Measurements from ENCODE around the gene DSCAML1.

The DSCAML1 gene

DNA sequence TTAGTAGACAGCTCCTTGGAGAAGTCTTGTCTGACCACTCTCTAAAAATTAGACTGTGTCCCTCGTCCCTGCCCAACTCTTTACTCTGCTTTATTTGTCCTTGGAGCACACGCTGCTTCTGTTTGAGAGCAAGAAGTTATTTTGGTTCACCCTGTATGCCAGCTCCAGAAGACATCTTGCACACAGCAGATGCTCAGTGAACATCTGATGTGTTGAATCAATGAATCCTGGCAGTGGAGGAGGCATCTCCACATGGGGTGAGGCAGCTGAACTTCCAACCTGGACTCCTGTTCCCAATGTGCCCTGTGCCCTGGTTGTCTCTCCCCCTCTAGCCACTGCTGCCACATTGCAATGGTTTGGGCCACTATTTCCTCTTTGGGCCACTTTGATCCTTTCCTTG lies 255.8 kb downstream of the DSCAML1 start:
- Histone ChIP-seq H3K4me3 (ENCODE audit: low read depth, low read length, poor library complexity, severe bottlenecking) (no peak overlapping the region), H3K9me3 (ENCODE audit: low read length) (no peaks in the 10 kb centered on the region), H3K4me2 (ENCODE audit: low read length) (no peak overlapping the region), H4K20me1 (ENCODE audit: insufficient read depth, low read length) (no peaks in the 10 kb centered on the region), H3K27me3 (ENCODE audit: insufficient read depth, low read length) (no peaks in the 10 kb centered on the region), H3K79me2 (ENCODE audit: insufficient read depth, low read length) (no peaks in the 10 kb centered on the region), H3K4me1 (ENCODE audit: insufficient read depth, low read length, severe bottlenecking) (no peaks in the 10 kb centered on the region), H3K27ac (ENCODE audit: low read depth, low read length, poor library complexity, severe bottlenecking) (no peak overlapping the region), H2AFZ (ENCODE audit: low read length) (no peak overlapping the region), H3K9me2 (ENCODE audit: low read depth, low read length) (no peaks in the 10 kb centered on the region), H3K9ac (ENCODE audit: low read length) (no peak overlapping the region), H3K36me3 (ENCODE audit: insufficient read depth, low read length) (no peaks in the 10 kb centered on the region), H3F3A (ENCODE audit: insufficient read depth, low read length) (no peaks in the 10 kb centered on the region)
- TF ChIP-seq EZH2 (IDR thresholded peaks at IDR 0.05; ENCODE audit: borderline replicate concordance, low read length), result no peak
- TF ChIP-seq, protein P1, sequence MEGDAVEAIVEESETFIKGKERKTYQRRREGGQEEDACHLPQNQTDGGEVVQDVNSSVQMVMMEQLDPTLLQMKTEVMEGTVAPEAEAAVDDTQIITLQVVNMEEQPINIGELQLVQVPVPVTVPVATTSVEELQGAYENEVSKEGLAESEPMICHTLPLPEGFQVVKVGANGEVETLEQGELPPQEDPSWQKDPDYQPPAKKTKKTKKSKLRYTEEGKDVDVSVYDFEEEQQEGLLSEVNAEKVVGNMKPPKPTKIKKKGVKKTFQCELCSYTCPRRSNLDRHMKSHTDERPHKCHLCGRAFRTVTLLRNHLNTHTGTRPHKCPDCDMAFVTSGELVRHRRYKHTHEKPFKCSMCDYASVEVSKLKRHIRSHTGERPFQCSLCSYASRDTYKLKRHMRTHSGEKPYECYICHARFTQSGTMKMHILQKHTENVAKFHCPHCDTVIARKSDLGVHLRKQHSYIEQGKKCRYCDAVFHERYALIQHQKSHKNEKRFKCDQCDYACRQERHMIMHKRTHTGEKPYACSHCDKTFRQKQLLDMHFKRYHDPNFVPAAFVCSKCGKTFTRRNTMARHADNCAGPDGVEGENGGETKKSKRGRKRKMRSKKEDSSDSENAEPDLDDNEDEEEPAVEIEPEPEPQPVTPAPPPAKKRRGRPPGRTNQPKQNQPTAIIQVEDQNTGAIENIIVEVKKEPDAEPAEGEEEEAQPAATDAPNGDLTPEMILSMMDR (IDR thresholded peaks at IDR 0.05; ENCODE audit: low read length), result no peak

DNA sequence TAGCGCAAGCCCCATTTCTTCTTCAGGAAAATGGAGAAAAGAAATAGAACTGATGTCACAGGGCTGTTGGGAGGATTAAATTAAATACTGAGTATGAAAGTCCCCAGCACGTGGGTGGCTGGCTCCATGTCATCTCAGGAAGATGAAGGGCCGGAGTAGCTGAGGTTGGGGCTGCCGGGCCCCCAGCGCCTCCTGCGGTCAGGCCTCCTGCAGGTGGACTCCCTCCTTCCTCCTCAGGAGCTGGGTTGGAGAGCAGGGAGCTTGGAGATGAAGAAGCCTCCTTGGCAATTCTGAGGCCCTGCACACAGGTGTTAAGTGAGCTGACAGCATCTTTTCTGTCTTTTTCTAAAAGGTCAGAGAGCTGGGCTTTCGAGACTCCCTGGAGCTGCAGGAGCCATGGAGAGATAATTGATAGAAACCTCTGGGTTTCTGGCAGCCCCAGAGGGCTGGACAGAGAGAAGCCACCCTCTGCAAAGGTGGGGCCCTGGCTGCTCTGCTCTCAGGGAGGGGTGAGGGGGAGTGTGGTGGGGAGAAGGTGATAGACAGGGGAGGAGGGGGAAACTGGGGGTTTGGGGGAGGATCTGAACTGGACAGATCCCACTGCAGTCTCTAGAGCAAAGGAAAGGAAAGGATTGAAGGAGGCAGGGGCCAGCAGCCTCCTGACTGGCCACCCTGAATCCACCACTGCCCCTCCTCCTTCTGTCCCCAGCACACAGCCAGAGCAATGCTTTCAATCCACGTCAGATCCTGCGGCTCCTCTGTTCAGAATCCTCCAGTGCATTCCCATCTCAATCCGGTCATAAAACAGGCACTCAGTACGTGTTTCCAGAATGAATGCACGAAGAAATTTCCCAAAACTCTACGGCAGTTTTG lies 258.5 kb downstream of the DSCAML1 start:
- H3K27me3 ChIP-seq (ENCODE audit: insufficient read depth, low read length), result no peaks in the 10 kb centered on the region
- no peak overlapping the region for H3K9ac ChIP-seq (ENCODE audit: low read length)
- H3K4me3 ChIP-seq (ENCODE audit: low read depth, low read length, poor library complexity, severe bottlenecking), result no peak overlapping the region

DNA sequence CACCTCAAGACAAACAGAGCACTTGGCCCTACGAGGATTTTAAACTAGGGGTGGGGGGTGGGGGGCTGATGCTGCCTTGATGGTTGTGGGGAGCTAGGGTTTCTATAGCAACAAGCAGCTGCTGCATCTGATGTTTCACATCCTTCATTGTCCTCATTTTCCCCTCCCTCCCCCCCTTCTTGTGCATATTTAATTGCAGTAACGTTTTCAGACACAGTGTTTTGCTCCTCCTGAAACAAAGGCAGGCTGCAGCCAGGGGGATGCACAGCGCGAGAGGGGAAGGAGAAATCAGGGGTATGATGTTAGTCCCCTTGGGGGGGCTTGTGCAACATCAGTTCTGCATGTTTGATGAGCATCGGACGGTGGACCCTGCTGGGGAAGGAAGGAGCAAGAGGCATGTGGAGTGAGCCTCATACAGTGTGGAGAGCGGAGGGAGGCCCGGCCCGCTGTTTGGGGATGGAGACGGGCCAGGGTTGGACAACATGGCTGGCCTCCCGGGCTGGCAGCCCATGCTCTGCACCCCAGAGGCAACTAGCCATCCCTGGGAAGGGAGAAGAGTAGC lies 261.1 kb downstream of the DSCAML1 start:
- Histone ChIP-seq H3K4me3 (ENCODE audit: low read depth, low read length, poor library complexity, severe bottlenecking) (no peak overlapping the region), H3K36me3 (ENCODE audit: insufficient read depth, low read length) (no peaks in the 10 kb centered on the region), H3K9me2 (ENCODE audit: low read depth, low read length) (no peaks in the 10 kb centered on the region), H3K27ac (ENCODE audit: low read depth, low read length, poor library complexity, severe bottlenecking) (no peak overlapping the region), H3K9me3 (ENCODE audit: low read length) (no peaks in the 10 kb centered on the region), H3K4me1 (ENCODE audit: insufficient read depth, low read length, severe bottlenecking) (no peaks in the 10 kb centered on the region), H4K20me1 (ENCODE audit: insufficient read depth, low read length) (no peaks in the 10 kb centered on the region), H2AFZ (ENCODE audit: low read length) (no peak overlapping the region), H3K79me2 (ENCODE audit: insufficient read depth, low read length) (no peaks in the 10 kb centered on the region), H3K27me3 (ENCODE audit: insufficient read depth, low read length) (no peaks in the 10 kb centered on the region), H3F3A (ENCODE audit: insufficient read depth, low read length) (no peaks in the 10 kb centered on the region), H3K9ac (ENCODE audit: low read length) (no peak overlapping the region), H3K4me2 (ENCODE audit: low read length) (no peak overlapping the region)
- no peak for TF ChIP-seq EZH2 (IDR thresholded peaks at IDR 0.05; ENCODE audit: borderline replicate concordance, low read length)
- TF ChIP-seq, protein P1 (IDR thresholded peaks at IDR 0.05; ENCODE audit: low read length), result no peak

More for the DNA sequence above, 258.5 kb downstream of the DSCAML1 start:
- Histone ChIP-seq H4K20me1 (ENCODE audit: insufficient read depth, low read length) (no peaks in the 10 kb centered on the region), H2AFZ (ENCODE audit: low read length) (no peak overlapping the region), H3F3A (ENCODE audit: insufficient read depth, low read length) (no peaks in the 10 kb centered on the region), H3K27ac (ENCODE audit: low read depth, low read length, poor library complexity, severe bottlenecking) (no peak overlapping the region), H3K4me1 (ENCODE audit: insufficient read depth, low read length, severe bottlenecking) (no peaks in the 10 kb centered on the region), H3K9me2 (ENCODE audit: low read depth, low read length) (no peaks in the 10 kb centered on the region), H3K9me3 (ENCODE audit: low read length) (no peaks in the 10 kb centered on the region), H3K36me3 (ENCODE audit: insufficient read depth, low read length) (no peaks in the 10 kb centered on the region), H3K79me2 (ENCODE audit: insufficient read depth, low read length) (no peaks in the 10 kb centered on the region), H3K4me2 (ENCODE audit: low read length) (no peak overlapping the region)
- no peak for TF ChIP-seq EZH2 (IDR thresholded peaks at IDR 0.05; ENCODE audit: borderline replicate concordance, low read length)
- TF ChIP-seq, protein P1 (IDR thresholded peaks at IDR 0.05; ENCODE audit: low read length), result no peak

All from OCI-LY1 (cell line).